Measurements from ENCODE around the gene PRKCZ. TPM values are rescaled to one million over a fixed set of nuclear protein-coding genes. Genes with fewer than 3 reads are reported as not detected.

The PRKCZ gene
- total RNA-seq, 1 donor from 2014 or later, result 1.3 TPM

GRCh38 chr1:2232255-2232915 lies 182.2 kb downstream of the PRKCZ start:
- Histone ChIP-seq H3K36me3 (no peaks in the 10 kb centered on the region), H3K27ac (peak overlapping the region; percentile 85 to 93), H3K9me3 (no peaks in the 10 kb centered on the region), H3K27me3 (no peaks in the 10 kb centered on the region), H3K4me3 (peak overlapping the region; percentile 78 to 85), H3K4me1 (peaks cover 37 to 48% of the 10 kb centered on the region in 2 donors)
- TF ChIP-seq, protein P1, sequence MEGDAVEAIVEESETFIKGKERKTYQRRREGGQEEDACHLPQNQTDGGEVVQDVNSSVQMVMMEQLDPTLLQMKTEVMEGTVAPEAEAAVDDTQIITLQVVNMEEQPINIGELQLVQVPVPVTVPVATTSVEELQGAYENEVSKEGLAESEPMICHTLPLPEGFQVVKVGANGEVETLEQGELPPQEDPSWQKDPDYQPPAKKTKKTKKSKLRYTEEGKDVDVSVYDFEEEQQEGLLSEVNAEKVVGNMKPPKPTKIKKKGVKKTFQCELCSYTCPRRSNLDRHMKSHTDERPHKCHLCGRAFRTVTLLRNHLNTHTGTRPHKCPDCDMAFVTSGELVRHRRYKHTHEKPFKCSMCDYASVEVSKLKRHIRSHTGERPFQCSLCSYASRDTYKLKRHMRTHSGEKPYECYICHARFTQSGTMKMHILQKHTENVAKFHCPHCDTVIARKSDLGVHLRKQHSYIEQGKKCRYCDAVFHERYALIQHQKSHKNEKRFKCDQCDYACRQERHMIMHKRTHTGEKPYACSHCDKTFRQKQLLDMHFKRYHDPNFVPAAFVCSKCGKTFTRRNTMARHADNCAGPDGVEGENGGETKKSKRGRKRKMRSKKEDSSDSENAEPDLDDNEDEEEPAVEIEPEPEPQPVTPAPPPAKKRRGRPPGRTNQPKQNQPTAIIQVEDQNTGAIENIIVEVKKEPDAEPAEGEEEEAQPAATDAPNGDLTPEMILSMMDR (IDR thresholded peaks at IDR 0.05), result no peak
- intact Hi-C loops (cut with DNase I), result loop anchor here (5.0 kb wide), 1 partner anchor 45 kb away; no protein-coding TSS in a partner anchor
- DNase-seq (ENCODE audit: low spot score in 2 of 2), result peak in 1 of 2 donors; percentile 69

DNA sequence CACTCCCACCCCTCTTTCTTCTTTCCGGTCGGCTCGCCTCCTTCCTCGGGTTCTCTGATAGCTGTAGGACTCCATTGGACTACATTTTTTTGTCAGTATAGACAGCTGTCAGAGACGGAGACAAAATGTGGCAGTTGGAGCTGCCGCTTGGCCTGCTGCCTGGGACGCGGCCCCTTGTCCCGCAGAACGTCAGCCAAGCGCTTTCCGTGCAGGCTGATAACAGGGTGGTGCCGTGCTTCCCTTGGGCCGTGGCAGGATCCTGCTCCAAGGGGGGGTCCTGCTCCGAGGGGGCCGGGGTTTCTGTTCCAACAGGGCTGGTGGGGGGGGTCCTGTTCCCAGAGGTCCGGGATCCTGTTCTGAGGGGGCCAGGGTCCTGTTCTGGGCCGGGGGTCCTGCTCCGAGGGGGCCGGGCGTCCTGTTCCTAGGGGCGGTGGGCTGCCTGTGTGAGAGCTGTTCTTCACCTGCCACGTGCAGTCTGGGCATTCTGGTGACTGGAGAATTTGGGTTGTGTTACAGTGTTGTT lies 182.8 kb downstream of the PRKCZ start:
- Histone ChIP-seq H3K4me3 (peak overlapping the region; percentile 78 to 85), H3K36me3 (no peaks in the 10 kb centered on the region), H3K4me1 (peaks cover 43 to 54% of the 10 kb centered on the region in 2 donors), H3K27me3 (no peaks in the 10 kb centered on the region), H3K9me3 (no peaks in the 10 kb centered on the region), H3K27ac (peak overlapping the region; percentile 85 to 93)
- intact Hi-C loops (cut with DNase I), result loop anchor here (5.0 kb wide), 1 partner anchor 44 kb away; no protein-coding TSS in a partner anchor
- TF ChIP-seq, protein P1 (IDR thresholded peaks at IDR 0.05), result no peak
- no peak for DNase-seq (ENCODE audit: low spot score in 2 of 2)

GRCh38 chr1:2233468-2233867 lies 183.3 kb downstream of the PRKCZ start:
- H3K27me3 ChIP-seq, result no peaks in the 10 kb centered on the region
- TF ChIP-seq, protein P1 (IDR thresholded peaks at IDR 0.05), result no peak
- no peaks in the 10 kb centered on the region for H3K9me3 ChIP-seq
- no peaks in the 10 kb centered on the region for H3K36me3 ChIP-seq
- peak in 1 of 2 donors; percentile 64 for DNase-seq (ENCODE audit: low spot score in 2 of 2)
- H3K4me1 ChIP-seq, result peaks cover 48 to 59% of the 10 kb centered on the region in 2 donors
- H3K27ac ChIP-seq, result peak overlapping the region; percentile 85 to 93
- peak overlapping the region; percentile 78 to 85 for H3K4me3 ChIP-seq
- intact Hi-C loops (cut with DNase I), result loop anchor here (5.0 kb wide), 1 partner anchor 44 kb away; no protein-coding TSS in a partner anchor

- H3K27ac ChIP-seq, result peak overlapping the region; percentile 85 to 93
- DNase-seq (ENCODE audit: low spot score in 2 of 2), result peak; percentile 82 to 97
- intact Hi-C loops (cut with DNase I), result loop anchor here (2.0 to 5.0 kb wide), 3 partner anchors 35 to 81 kb away; no protein-coding TSS in a partner anchor
- TF ChIP-seq, protein P1 (IDR thresholded peaks at IDR 0.05), result no peak
- peak overlapping the region; percentile 78 to 85 for H3K4me3 ChIP-seq
- peaks cover 55 to 66% of the 10 kb centered on the region in 2 donors for H3K4me1 ChIP-seq
- H3K9me3 ChIP-seq, result no peaks in the 10 kb centered on the region
- no peaks in the 10 kb centered on the region for H3K27me3 ChIP-seq
- no peaks in the 10 kb centered on the region for H3K36me3 ChIP-seq
Measured at GRCh38 chr1:2233997-2234761, 184.0 kb downstream of the PRKCZ start.

DNA sequence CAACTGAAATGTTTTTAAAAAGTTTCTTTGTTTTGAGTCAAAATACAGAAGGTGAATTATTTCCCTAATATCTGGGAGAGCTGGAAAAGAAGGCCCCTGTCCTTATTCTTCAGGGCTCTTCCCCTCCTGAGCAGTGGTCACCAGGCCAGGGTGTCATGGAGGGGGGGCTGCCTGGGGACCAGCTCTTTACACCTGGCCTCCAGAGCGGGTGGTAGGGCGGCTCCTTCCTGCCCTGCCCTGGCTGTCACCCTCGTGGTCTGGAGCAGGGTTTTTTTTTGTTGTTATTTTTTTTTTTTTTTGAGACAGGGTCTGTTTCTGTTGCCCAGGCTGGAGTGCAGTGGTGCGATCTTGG lies 184.5 kb downstream of the PRKCZ start:
- H3K4me1 ChIP-seq, result peaks cover 61 to 72% of the 10 kb centered on the region in 2 donors
- intact Hi-C loops (cut with DNase I), result loop anchor here (2.0 to 5.0 kb wide), 4 partner anchors 36 to 148 kb away; no protein-coding TSS in a partner anchor
- H3K36me3 ChIP-seq, result no peaks in the 10 kb centered on the region
- peak overlapping the region; percentile 85 to 93 for H3K27ac ChIP-seq
- no peaks in the 10 kb centered on the region for H3K27me3 ChIP-seq
- H3K4me3 ChIP-seq, result peak overlapping the region in 1 of 2 donors; percentile 78
- no peaks in the 10 kb centered on the region for H3K9me3 ChIP-seq
- TF ChIP-seq, protein P1 (IDR thresholded peaks at IDR 0.05), result no peak
- no peak for DNase-seq (ENCODE audit: low spot score in 2 of 2)

Other genes with a start within 250 kb of the PRKCZ start
- 170 TPM for gene GNB1, start 159.3 kb upstream of the PRKCZ start, total RNA-seq
- not detected for gene CALML6, start 135.2 kb upstream of the PRKCZ start, total RNA-seq
- not detected for gene TMEM52, start 131.1 kb upstream of the PRKCZ start, total RNA-seq
- not detected for gene CFAP74, start 46.6 kb upstream of the PRKCZ start, total RNA-seq
- not detected for gene GABRD, start 31.1 kb upstream of the PRKCZ start, total RNA-seq
- 38.3 TPM for gene FAAP20, start 144.4 kb downstream of the PRKCZ start, total RNA-seq
- 139 TPM for gene SKI, start 177.9 kb downstream of the PRKCZ start, total RNA-seq

All from ascending aorta (tissue), 2 donors.